ENCODE results near the gene SMCO1. TPM values are rescaled to one million over a fixed set of nuclear protein-coding genes. Genes with fewer than 3 reads are reported as not detected.

The SMCO1 gene
- total and polyA plus RNA-seq, 2 experiments from 2014 or later = not detected

GRCh38 chr3:196528639-196529233 lies 13.6 kb upstream of the SMCO1 start:
- H4K20me1 ChIP-seq (ENCODE audit: insufficient read depth, poor library complexity, severe bottlenecking) = no peaks in the 10 kb centered on the region
- no peaks in the 10 kb centered on the region for H3K36me3 ChIP-seq (replicated peaks; ENCODE audit: insufficient read depth, low read depth)
- no peaks in the 10 kb centered on the region for H3K79me2 ChIP-seq
- peak overlapping the region; percentile 29 for H3K4me3 ChIP-seq
- peak overlapping the region; percentile 90 for H2AFZ ChIP-seq
- H3K27ac ChIP-seq = no peak overlapping the region
- TF ChIP-seq CTCF (IDR thresholded peaks at IDR 0.05; ENCODE audit: poor library complexity) (peak; percentile 65), EZH2phosphoT487 (IDR thresholded peaks at IDR 0.05; ENCODE audit: low read depth, severe bottlenecking, unreplicated experiment) (no peak), EZH2 (IDR thresholded peaks at IDR 0.05; ENCODE audit: borderline replicate concordance) (no peak)
- H3K4me1 ChIP-seq (ENCODE audit: insufficient read depth) = no peaks in the 10 kb centered on the region
- peak overlapping the region; percentile 79 for H3K4me2 ChIP-seq
- no peaks in the 10 kb centered on the region for H3K9me3 ChIP-seq (ENCODE audit: low read depth)
- no peaks in the 10 kb centered on the region for H3K9me2 ChIP-seq (replicated peaks; ENCODE audit: insufficient read depth)
- DNase-seq (ENCODE audit: low spot score) = peak; percentile 84
- no peaks in the 10 kb centered on the region for H3K27me3 ChIP-seq
- WGBS (ENCODE audit: low lambda C conversion rate, missing lambda C conversion rate) = 12% methylated on average over 49 of the region's 52 CpGs

GRCh38 chr3:196525141-196525540 lies 10.0 kb upstream of the SMCO1 start:
- no peak for TF ChIP-seq CTCF (IDR thresholded peaks at IDR 0.05; ENCODE audit: poor library complexity)
- no peak for TF ChIP-seq EZH2phosphoT487 (IDR thresholded peaks at IDR 0.05; ENCODE audit: low read depth, severe bottlenecking, unreplicated experiment)
- no peak for TF ChIP-seq EZH2 (IDR thresholded peaks at IDR 0.05; ENCODE audit: borderline replicate concordance)
- Histone ChIP-seq H3K9me3 (ENCODE audit: low read depth) (no peaks in the 10 kb centered on the region), H3K36me3 (replicated peaks; ENCODE audit: insufficient read depth, low read depth) (no peaks in the 10 kb centered on the region), H3K27me3 (no peaks in the 10 kb centered on the region), H3K9me2 (replicated peaks; ENCODE audit: insufficient read depth) (no peaks in the 10 kb centered on the region), H3K4me2 (no peak overlapping the region), H2AFZ (no peak overlapping the region), H3K4me3 (no peak overlapping the region), H3K4me1 (ENCODE audit: insufficient read depth) (no peaks in the 10 kb centered on the region), H3K27ac (no peak overlapping the region), H3K79me2 (no peaks in the 10 kb centered on the region), H4K20me1 (ENCODE audit: insufficient read depth, poor library complexity, severe bottlenecking) (no peaks in the 10 kb centered on the region)
- 87% methylated on average over 4 of the region's 4 CpGs for WGBS (ENCODE audit: low lambda C conversion rate, missing lambda C conversion rate)
- DNase-seq (ENCODE audit: low spot score) = no peak

GRCh38 chr3:196524527-196524926 lies 9.4 kb upstream of the SMCO1 start:
- Histone ChIP-seq H3K27ac (no peak overlapping the region), H3K27me3 (no peaks in the 10 kb centered on the region), H3K4me1 (ENCODE audit: insufficient read depth) (no peaks in the 10 kb centered on the region), H3K79me2 (no peaks in the 10 kb centered on the region), H4K20me1 (ENCODE audit: insufficient read depth, poor library complexity, severe bottlenecking) (no peaks in the 10 kb centered on the region), H3K36me3 (replicated peaks; ENCODE audit: insufficient read depth, low read depth) (no peaks in the 10 kb centered on the region), H3K9me2 (replicated peaks; ENCODE audit: insufficient read depth) (no peaks in the 10 kb centered on the region), H3K9me3 (ENCODE audit: low read depth) (no peaks in the 10 kb centered on the region), H2AFZ (no peak overlapping the region), H3K4me2 (no peak overlapping the region), H3K4me3 (no peak overlapping the region)
- no peak for DNase-seq (ENCODE audit: low spot score)
- no peak for TF ChIP-seq EZH2phosphoT487 (IDR thresholded peaks at IDR 0.05; ENCODE audit: low read depth, severe bottlenecking, unreplicated experiment)
- no peak for TF ChIP-seq CTCF (IDR thresholded peaks at IDR 0.05; ENCODE audit: poor library complexity)
- TF ChIP-seq EZH2 (IDR thresholded peaks at IDR 0.05; ENCODE audit: borderline replicate concordance) = no peak
- WGBS (ENCODE audit: low lambda C conversion rate, missing lambda C conversion rate) = 66% methylated on average over 5 of the region's 5 CpGs

Data from hepatocyte (in vitro differentiated cells).